ENCODE measurements around the gene RGS18.

The RGS18 gene

GRCh38 chr1:192235127-192235526 lies 76.9 kb downstream of the RGS18 start:
- no peak for TF ChIP-seq CTCF (IDR thresholded peaks at IDR 0.05)
- Mint-ChIP-seq H3K4me1 (no peaks in the 10 kb centered on the region), H3K27me3 (ENCODE audit: low read depth, poor library complexity) (no peaks in the 10 kb centered on the region), H3K9me3 (no peaks in the 10 kb centered on the region), H3K36me3 (ENCODE audit: low read depth) (no peaks in the 10 kb centered on the region), H3K27ac (no peak overlapping the region), H3K4me3 (no peak overlapping the region)
- DNase-seq: no peak
